Trophoblast cell (in vitro differentiated cells and primary cell): Measurements from ENCODE around the gene PLXDC2.
"Not testable (repeated sequence)": the region's sequence is repeated elsewhere in the genome, so short reads cannot be mapped to it uniquely, and the experiment has no call there.

Source experiments
- DNase-seq, 2 donors: peaks; one replicate each; pipeline ENCODE4 v3.0.0-alpha.2; 2016
- H2AFZ ChIP-seq: 2 replicates; pipeline ENCODE4 v1.6.1; 2013; ENCODE audit warnings: low read length, moderate library complexity, mild to moderate bottlenecking; ENCODE audit not compliant: insufficient read depth, poor library complexity
- H2AK5ac ChIP-seq: 2 replicates; pipeline ENCODE4 v1.6.1; 2013; ENCODE audit warnings: mild to moderate bottlenecking, low read length
- H2BK120ac ChIP-seq: 2 replicates; pipeline ENCODE4 v1.6.1; 2013; ENCODE audit warnings: low read length, mild to moderate bottlenecking, moderate library complexity; ENCODE audit not compliant: insufficient read depth, poor library complexity
- H2BK12ac ChIP-seq: 2 replicates; pipeline ENCODE4 v1.6.1; 2013; ENCODE audit warnings: mild to moderate bottlenecking, low read length, moderate library complexity
- H2BK5ac ChIP-seq: 2 replicates; pipeline ENCODE4 v1.6.1; 2013; ENCODE audit warnings: low read length, low read depth, moderate library complexity, mild to moderate bottlenecking; ENCODE audit not compliant: poor library complexity
- H3K14ac ChIP-seq: 2 replicates; pipeline ENCODE4 v1.6.1; 2013; ENCODE audit warnings: mild to moderate bottlenecking, low read length
- H3K18ac ChIP-seq: 2 replicates; pipeline ENCODE4 v1.6.1; 2013; ENCODE audit warnings: mild to moderate bottlenecking, low read length
- H3K23ac ChIP-seq: 2 replicates; pipeline ENCODE4 v1.6.1; 2013; ENCODE audit warnings: low read length
- H3K27ac ChIP-seq: 2 replicates; pipeline ENCODE4 v1.5.1; 2013; ENCODE audit warnings: low read depth, mild to moderate bottlenecking, inconsistent platforms, low read length, moderate library complexity
- H3K27me3 ChIP-seq: 2 replicates; pipeline ENCODE4 v1.6.1; 2013; ENCODE audit warnings: inconsistent platforms, mild to moderate bottlenecking, low read length, moderate library complexity; ENCODE audit not compliant: insufficient read depth
- H3K36me3 ChIP-seq, 2 experiments: 1 replicate in 1 of 2; 2 replicates in 1 of 2; pipeline ENCODE4 v1.6.1; 2013; ENCODE audit warnings: low read length in 2 of 2, mild to moderate bottlenecking in 2 of 2, moderate library complexity in 1 of 2; ENCODE audit not compliant: insufficient read depth in 2 of 2, control insufficient read depth in 1 of 2
- H3K4ac ChIP-seq: 2 replicates; pipeline ENCODE4 v1.6.1; 2013; ENCODE audit warnings: low read depth, mild to moderate bottlenecking, low read length, moderate library complexity
- H3K4me1 ChIP-seq, 2 experiments: 1 replicate in 1 of 2; 2 replicates in 1 of 2; pipeline ENCODE4 v1.6.1; 2013; ENCODE audit warnings: low read length in 2 of 2, mild to moderate bottlenecking in 2 of 2, moderate library complexity in 1 of 2; ENCODE audit not compliant: insufficient read depth in 2 of 2, control insufficient read depth in 1 of 2
- H3K4me2 ChIP-seq: 2 replicates; pipeline ENCODE4 v1.6.1; 2013; ENCODE audit warnings: inconsistent platforms, mild to moderate bottlenecking, low read length, moderate library complexity
- H3K4me3 ChIP-seq: 2 replicates; pipeline ENCODE4 v1.5.1; 2013; ENCODE audit warnings: mild to moderate bottlenecking, low read depth, low read length, inconsistent platforms
- H3K79me1 ChIP-seq: one replicate; pipeline ENCODE4 v1.6.1; 2013; ENCODE audit warnings: low read length
- H3K79me2 ChIP-seq: 2 replicates; pipeline ENCODE4 v1.6.1; 2013; ENCODE audit warnings: low read length, mild to moderate bottlenecking; ENCODE audit not compliant: control insufficient read depth, insufficient read depth, poor library complexity
- H3K9ac ChIP-seq: 2 replicates; pipeline ENCODE4 v1.6.1; 2013; ENCODE audit warnings: mild to moderate bottlenecking, low read length
- H3K9me3 ChIP-seq: 2 replicates; pipeline ENCODE4 v1.6.1; 2013; ENCODE audit warnings: low read depth, mild to moderate bottlenecking, control low read depth, inconsistent platforms, low read length; ENCODE audit not compliant: insufficient read depth
- H4K12ac ChIP-seq: 2 replicates; pipeline ENCODE4 v1.6.1; 2013; ENCODE audit warnings: low read depth, mild to moderate bottlenecking, low read length, moderate library complexity
- H4K8ac ChIP-seq: 2 replicates; pipeline ENCODE4 v1.6.1; 2013; ENCODE audit warnings: low read depth, mild to moderate bottlenecking, low read length, moderate library complexity
- H4K91ac ChIP-seq: one replicate; pipeline ENCODE4 v1.6.1; 2013; ENCODE audit warnings: low read depth, mild to moderate bottlenecking, low read length, moderate library complexity
- WGBS: extraction: QIAGEN DNeasy Blood & Tissue Kit; methylation state at CpG from one replicate; pipeline ENCODE4 v1.1.7; 2013; ENCODE audit warnings: missing lambda C conversion rate; ENCODE audit not compliant: insufficient read length, insufficient coverage; ENCODE audit errors: extremely low coverage; 5-methylcytosine and 5-hydroxymethylcytosine counted together

PLXDC2 gene

GRCh38 chr10:19993714-19994315 lies 177.6 kb downstream of the PLXDC2 start:
- Histone ChIP-seq H3K4me3 (no peak overlapping the region), H4K8ac (no peak overlapping the region), H3K4me1 (peaks cover 3 to 5% of the 10 kb centered on the region in 2 experiments), H3K4ac (no peak overlapping the region), H4K91ac (no peak overlapping the region), H3K79me1 (peaks cover 2% of the 10 kb centered on the region), H3K23ac (no peak overlapping the region), H3K14ac (no peak overlapping the region), H2BK5ac (no peak overlapping the region), H3K27me3 (no peaks in the 10 kb centered on the region), H3K79me2 (no peaks in the 10 kb centered on the region), H3K9me3 (peaks cover 3% of the 10 kb centered on the region), H2AK5ac (no peak overlapping the region), H3K27ac (no peak overlapping the region), H3K18ac (no peak overlapping the region), H4K12ac (no peak overlapping the region), H3K9ac (no peak overlapping the region), H3K4me2 (no peak overlapping the region), H2BK120ac (no peak overlapping the region), H2BK12ac (no peak overlapping the region), H3K36me3 (no peaks in the 10 kb centered on the region), H2AFZ (no peak overlapping the region)
- WGBS, result no CpG with 5 or more reads among the region's 3 CpGs
- no peak for DNase-seq

GRCh38 chr10:19998482-19998881 lies 182.2 kb downstream of the PLXDC2 start:
- Histone ChIP-seq H2AFZ (no peak overlapping the region), H3K36me3 (peaks cover 0 to 4% of the 10 kb centered on the region in 2 experiments), H4K12ac (no peak overlapping the region), H4K8ac (no peak overlapping the region), H3K79me2 (no peaks in the 10 kb centered on the region), H3K79me1 (peaks cover 2% of the 10 kb centered on the region), H3K4me2 (no peak overlapping the region), H3K18ac (no peak overlapping the region), H3K4me3 (no peak overlapping the region), H2AK5ac (no peak overlapping the region), H3K27me3 (no peaks in the 10 kb centered on the region), H3K9ac (no peak overlapping the region), H3K9me3 (peaks cover 3% of the 10 kb centered on the region), H4K91ac (no peak overlapping the region), H3K14ac (no peak overlapping the region), H2BK12ac (no peak overlapping the region), H3K4me1 (peaks cover 6 to 9% of the 10 kb centered on the region in 2 experiments), H3K27ac (no peak overlapping the region), H3K23ac (no peak overlapping the region), H3K4ac (no peak overlapping the region), H2BK5ac (no peak overlapping the region), H2BK120ac (no peak overlapping the region)
- DNase-seq, result no peak
- WGBS, result no CpG with 5 or more reads among the region's 2 CpGs

DNA sequence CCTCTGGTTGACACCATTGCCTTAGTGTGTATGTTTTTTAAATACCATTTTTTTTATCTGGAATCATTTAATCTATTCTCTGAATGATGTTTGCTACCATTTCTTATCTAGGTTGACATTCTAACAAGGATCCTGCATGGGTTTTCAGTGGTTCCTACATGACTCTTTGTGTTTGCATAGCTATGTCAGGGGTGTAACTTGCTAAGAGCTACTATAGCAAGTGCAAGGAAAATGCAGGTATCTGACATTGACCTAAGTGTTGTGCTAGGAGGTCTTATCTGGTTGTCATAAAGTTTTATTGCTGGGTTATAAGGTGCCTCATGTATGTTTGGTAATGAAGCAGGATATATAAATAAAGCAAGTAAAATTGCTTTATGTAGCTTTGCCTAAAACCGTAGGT lies 183.2 kb downstream of the PLXDC2 start:
- H3K23ac ChIP-seq, result no peak overlapping the region
- peaks cover 6 to 9% of the 10 kb centered on the region in 2 experiments for H3K4me1 ChIP-seq
- no peak overlapping the region for H2BK12ac ChIP-seq
- no peak overlapping the region for H3K27ac ChIP-seq
- WGBS, result no CpG with 5 or more reads among the region's 1 CpG
- no peak overlapping the region for H3K4me2 ChIP-seq
- no peak overlapping the region for H4K12ac ChIP-seq
- H3K4me3 ChIP-seq, result no peak overlapping the region
- peaks cover 0 to 4% of the 10 kb centered on the region in 2 experiments for H3K36me3 ChIP-seq
- no peak overlapping the region for H4K91ac ChIP-seq
- H3K18ac ChIP-seq, result no peak overlapping the region
- no peak overlapping the region for H3K14ac ChIP-seq
- no peak overlapping the region for H2BK120ac ChIP-seq
- H3K4ac ChIP-seq, result no peak overlapping the region
- H2BK5ac ChIP-seq, result no peak overlapping the region
- no peaks in the 10 kb centered on the region for H3K27me3 ChIP-seq
- no peak overlapping the region for H3K9ac ChIP-seq
- H2AK5ac ChIP-seq, result no peak overlapping the region
- no peak overlapping the region for H2AFZ ChIP-seq
- no peak overlapping the region for H4K8ac ChIP-seq
- H3K79me2 ChIP-seq, result no peaks in the 10 kb centered on the region
- peaks cover 2% of the 10 kb centered on the region for H3K9me3 ChIP-seq
- peaks cover 2% of the 10 kb centered on the region for H3K79me1 ChIP-seq
- no peak for DNase-seq

DNA sequence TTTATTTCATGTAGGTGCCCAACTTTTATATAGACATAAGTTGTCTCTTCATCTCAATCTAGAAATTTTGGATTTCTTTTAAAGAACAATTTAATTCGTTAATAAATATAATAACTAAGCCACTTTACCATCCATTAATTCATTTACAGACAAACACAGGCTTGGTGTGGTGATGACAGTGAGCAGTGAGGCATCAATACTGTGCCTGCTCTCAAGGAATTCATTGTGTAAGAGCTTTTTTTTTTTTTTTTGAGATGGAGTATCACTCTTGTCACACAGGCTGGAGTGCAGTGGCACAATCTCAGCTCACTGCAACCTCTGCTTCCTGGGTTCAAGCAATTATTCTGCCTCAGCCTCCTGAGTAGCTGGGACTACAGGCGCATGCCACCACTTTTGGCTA lies 185.8 kb downstream of the PLXDC2 start:
- H4K8ac ChIP-seq, DNase-seq, H3K4me1 ChIP-seq, H3K27me3 ChIP-seq, H2AK5ac ChIP-seq, H3K79me1 ChIP-seq, H3K4me2 ChIP-seq, H3K9me3 ChIP-seq, H2AFZ ChIP-seq, H4K12ac ChIP-seq, H3K14ac ChIP-seq, H2BK5ac ChIP-seq, H2BK120ac ChIP-seq, H2BK12ac ChIP-seq, H3K27ac ChIP-seq, H3K4ac ChIP-seq, H3K18ac ChIP-seq, H3K23ac ChIP-seq, H3K4me3 ChIP-seq, H4K91ac ChIP-seq, H3K36me3 ChIP-seq, H3K9ac ChIP-seq, H3K79me2 ChIP-seq: not testable (repeated sequence)
- no CpG with 5 or more reads among the region's 2 CpGs for WGBS
